GM21717 (cell line): Measurements from ENCODE around the gene INKA2.

Source experiments
- ATAC-seq: cut with Tn5 transposase; IDR thresholded peaks from one replicate; pipeline ENCODE4 v1.9.1; 2021; ENCODE audit warnings: mild to moderate bottlenecking, moderate library complexity; ENCODE audit not compliant: unreplicated experiment

Gene INKA2

DNA sequence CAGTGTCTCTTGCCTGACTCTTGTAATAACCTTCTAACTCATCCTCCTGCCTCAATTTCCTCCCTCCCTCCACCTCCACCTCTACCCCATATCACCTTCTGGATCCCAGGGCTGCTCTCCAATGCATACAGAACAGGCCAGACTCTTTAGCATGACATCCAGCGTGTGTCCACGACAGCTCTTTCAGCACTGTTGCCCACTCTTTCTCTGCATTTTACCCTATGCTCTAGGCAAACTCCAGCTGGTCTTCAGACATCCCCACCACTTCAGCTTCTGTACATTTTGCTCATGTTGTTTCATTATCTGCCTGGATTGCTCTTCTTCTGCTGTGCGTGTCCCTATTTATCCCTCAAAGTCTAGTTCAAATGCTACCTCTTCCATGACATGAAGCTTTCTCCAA lies 4.8 kb downstream of the INKA2 start:
- ATAC-seq, result no peak

DNA sequence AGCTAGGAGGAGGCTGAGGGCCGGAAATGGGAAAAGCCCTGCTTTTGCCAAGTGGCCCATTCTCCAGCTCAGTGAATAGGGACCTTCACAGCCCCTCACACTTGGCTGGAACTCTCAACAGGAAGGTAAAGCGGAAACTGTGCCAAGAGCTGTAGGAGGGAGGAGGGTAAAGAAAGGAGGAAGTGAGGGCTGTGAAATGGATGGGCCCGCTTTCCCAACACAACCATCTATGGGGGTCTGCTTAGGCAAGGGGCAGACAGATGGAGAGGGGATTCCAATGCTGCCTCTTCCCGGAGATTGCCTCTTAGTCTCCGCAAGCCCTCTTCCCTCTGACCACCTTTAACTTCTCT lies 5.2 kb downstream of the INKA2 start:
- no peak for ATAC-seq

DNA sequence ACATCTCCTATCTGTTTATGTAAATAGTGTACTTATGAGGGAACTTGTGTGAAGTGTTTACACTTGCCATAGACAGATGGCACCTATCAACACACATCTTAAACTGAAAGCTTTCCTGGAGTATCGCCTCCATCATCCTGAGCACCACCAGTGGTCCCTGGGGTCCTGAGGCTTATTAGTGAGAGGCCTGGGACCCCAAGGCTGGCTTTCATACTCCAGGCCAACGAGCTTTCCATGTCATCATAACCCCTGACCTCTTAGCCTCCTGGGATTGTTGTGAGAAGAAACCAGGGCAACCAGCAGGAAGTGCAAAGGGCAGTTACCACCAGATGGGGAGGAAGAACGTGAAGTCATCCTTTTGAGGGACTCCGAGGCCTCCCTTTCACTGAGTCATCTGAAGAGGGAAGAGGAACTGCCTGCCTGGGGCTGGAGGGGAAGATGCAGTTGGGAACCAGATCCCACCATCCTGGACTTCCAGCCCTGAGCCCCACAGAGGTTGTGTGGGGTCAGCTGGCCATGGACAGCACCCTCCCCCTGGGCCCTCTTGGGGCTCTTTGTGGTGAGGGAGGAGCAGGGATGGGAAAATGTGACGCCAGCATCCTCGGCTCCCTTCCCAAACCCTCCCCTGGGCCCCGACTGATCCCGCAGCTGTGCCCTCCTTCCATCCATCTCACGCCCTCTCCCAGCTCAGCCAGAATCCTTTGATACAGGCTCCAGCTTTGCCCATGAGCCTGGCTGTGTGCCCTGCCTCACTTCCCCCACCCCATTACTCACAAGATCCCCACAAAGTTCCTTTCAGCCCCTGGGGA lies 5.8 kb downstream of the INKA2 start:
- no peak for ATAC-seq

DNA sequence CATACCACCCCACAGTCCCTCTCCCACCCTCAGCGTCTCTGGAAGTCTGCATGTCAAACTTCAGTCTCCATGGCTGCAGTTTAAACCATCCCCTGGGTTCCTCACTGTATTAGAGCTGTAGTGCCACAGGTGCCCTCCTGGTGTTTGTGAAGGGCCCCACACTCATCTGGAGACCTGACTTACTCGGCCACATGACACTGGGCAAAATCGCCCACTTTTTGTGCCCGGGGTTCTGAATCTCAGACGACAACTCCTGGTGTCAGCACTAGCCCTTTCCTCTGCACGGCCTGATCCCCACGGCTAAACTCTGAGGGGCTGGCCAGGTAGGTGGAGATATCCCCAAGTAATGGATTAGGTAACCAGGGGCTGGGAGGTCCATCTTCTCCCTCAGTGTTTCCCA lies 6.5 kb downstream of the INKA2 start:
- ATAC-seq, result no peak

DNA sequence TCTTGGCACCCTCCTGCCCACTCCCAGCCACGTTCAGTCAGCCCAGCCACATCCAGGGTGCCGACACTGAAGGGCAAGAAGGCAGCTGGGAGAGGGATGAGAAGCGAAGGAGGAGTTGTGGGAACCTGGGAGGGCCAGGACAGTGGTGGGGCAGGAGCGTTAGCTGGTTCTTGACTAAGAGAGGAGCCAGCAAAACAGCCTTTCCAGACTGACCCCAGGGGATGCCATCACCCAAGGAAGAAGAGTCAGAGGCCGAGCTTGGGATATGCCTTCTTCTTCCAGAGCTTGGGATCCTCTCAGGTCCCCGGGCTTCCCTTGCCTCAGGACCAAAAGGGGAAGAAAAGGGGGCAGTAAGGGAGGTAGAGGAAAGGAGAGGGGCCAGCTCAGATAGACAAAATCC lies 7.2 kb downstream of the INKA2 start:
- no peak for ATAC-seq

DNA sequence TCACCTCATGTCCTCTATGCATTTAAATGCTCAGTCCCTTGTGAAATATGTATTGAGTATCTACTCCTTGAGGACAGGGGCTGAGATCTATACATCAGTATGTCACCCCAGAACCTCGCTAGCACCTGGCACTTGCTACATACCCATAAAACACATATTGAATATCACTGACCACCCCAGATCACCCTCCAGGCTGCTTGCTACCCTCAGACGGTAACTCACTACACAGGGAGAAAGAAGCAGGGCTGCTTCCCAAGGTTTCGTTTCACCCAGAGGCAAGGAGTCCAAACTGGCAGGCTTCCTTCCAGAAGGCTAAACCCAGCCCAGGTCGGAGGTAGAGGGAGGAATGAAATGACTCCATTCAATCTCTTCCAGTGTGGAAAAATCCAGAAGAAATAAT lies 8.5 kb downstream of the INKA2 start:
- no peak for ATAC-seq

DNA sequence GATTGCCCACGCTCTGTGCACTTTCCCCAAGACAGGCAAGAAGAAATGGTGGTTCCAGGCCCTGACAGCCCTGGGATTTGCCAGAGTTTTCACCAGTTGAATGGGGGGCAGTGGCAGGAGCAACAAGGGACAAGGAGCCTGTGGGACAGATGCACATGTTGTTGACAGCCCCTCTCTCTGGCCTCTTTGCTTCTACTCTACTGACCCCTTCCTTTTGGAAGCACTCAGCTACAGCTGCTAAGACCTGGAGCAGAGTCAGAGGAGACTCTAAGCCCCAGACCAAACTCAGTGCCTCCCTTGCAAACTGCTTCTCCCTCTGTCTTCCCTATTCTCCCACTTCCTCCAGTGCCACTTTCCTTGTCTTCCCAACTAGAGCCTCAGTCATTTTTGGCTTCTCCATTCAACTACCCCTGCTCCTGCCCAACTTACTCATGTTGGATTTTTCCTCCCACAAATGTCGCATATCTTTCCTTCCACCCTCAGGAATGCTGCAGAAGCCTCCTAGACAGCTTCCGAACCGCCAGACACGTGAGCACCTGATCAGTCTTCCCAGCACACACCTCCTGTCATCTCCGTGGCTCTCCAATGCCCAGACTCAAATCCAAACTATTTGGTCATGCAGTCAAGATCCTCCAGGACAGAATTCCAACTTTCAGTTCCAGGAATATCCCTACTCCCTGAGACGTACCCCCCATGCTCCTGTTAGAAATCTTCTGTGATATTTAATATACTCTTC lies 9.1 kb downstream of the INKA2 start:
- no peak for ATAC-seq

DNA sequence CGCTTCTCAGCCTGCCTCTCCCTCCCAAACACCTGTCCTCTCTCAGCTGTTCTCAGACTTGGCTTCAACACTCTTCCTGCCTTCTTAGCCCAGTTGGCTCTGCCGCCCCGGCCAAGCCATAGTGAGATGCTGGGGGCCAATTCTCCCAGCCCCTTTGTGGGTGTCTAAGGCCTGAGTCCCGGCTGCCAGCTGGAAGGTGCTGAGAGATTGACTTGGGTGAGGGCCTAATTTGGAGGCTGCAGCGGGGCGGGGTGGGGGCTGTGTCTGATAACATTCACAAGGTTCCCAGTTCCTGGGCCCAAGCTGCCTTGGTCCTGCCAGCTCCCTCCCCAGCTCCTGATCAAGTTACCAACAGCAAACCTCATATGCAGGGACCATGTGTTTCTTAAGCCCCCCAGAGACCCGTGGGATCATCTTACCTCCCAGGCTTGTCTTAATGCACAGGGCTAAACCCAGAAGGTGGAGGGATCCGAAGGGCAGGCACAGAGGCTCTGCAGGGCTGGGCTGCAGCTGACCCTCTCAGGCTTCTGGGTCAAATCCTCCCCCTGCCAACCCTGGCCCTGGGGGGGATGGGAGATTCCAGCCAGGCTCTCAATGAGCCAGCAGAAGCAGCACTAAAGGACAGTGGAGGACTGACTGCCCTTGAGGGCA lies 9.8 kb downstream of the INKA2 start:
- no peak for ATAC-seq

DNA sequence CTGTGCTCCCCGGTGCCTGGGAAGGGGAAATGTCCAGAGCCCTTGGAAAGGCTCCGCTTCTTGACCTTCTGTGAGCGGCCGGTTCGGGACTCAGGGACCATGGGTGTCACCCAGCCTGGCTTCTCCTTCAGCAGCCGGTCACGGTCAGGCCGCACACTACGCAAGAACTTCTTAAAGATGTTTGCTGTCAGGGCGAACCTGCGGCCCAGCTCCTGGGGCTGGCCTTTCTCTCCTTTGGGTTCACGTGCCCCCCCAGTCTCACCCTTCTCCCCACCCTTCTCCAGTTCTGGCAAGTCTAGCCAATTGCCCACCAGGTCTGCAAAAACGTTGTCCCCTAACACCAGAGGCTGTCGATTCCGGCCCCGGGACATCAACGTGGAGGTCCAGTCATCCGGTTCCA lies 12.1 kb downstream of the INKA2 start:
- ATAC-seq, result no peak

DNA sequence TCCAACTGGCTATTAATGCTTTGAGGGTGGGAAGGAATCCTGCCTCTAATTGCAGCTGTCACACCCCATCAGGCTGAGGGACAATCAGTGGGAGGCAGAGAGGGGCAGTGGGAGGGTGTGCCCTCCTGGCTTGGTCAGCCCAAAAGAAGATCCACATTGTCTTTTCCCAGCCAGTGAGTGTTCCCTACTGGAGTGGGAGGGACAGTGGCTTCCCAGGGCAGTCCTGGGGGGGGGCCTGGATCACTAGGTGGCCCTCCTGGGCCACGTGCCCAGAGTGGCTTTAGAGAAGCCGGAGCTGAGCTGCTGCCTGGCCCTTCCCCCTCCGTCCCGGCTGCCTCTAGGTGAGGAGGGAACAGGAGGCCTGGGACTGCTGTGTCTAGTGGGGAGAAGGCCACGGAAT lies 14.0 kb downstream of the INKA2 start:
- no peak for ATAC-seq

DNA sequence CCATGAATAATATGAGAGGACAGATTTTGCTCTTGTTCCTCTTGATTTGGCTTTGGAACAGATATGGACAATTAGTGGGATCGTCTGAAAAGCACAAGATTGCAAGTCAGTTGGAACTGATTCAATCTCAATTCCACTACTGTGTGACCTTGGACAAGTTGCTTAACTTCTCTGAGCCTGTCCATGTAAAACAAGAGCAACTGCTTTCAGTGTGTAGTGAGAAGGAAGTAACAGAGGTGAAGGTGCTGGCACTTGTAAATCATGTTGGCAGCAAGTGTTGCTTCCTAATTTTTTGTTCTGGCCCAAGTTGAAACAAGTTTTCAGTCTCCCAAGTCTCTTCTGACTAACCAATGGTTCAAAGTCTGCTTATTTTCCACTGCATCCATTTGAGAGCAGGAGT lies 15.3 kb downstream of the INKA2 start:
- ATAC-seq, result no peak

DNA sequence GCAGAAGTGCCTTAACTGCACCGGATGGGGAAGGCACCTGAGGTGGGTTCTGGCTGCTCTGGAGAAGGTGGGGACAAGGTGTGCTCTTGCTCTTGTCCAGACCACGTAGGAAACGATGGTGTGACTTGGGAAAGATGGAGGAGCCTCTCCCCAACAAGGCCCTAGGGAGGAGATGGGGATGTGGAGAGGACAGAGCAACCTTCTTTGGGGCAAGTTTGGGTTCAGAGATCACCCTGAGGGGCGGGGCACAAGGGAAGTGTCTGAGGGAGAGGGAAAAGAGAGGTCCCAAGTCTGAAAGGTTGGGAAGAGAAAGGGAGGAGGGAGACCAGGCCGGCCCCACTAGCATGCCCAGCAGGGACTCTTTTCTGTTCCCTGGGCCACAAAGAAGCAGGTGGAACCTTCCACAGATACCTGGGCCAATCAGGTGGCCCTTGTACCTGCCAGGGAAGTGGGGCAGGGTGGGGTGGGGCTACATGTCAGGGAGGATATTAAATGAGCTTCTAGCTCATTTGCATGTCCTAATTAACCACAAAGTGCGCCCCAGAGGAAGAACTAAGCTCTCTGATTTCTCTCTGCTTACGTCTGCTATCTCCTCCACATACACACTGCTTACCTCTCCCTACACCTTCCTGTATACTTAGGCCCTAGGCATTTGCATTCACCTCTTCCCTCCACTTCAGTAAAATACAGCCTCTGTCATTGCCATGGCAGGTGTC lies 15.9 kb downstream of the INKA2 start:
- no peak for ATAC-seq

DNA sequence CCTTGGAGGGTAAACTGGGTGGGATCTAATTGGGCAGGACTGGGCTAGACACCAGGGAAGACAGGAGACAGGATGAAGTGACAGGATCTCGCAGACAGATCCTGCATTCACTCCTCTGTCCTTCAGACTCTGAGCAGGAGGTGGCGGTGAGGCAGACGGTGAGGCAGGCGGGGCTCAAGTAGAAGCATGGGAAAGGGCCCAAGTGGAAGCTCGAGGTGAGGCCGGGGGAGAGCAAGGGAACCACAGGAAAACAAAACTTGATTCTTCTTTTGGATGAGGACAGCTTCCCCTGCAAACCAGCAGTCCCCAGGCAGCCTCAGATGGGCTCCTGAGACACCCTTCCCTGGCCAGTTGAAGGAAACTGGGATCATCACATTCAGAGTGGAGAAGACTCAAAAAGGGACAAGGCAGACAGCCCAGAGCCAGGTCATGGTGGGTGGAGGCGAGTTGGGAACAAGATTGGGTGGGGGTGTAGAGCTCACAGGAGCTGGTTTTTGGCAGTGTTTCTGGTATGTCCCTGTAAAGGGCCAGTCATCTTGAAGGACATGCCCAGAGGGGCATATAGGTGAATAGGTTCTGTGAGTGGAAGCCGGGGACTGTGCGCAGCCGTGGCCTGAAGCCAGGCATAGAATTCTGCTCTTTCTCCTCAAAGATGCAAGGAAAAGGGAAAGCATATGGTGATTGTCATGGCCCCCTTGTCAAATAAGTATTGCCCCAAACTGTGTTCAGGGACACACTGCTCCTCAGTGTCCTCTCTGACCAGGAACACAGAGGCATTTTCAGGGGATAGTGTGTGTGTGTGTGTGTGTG lies 18.0 kb downstream of the INKA2 start:
- ATAC-seq, result no peak

DNA sequence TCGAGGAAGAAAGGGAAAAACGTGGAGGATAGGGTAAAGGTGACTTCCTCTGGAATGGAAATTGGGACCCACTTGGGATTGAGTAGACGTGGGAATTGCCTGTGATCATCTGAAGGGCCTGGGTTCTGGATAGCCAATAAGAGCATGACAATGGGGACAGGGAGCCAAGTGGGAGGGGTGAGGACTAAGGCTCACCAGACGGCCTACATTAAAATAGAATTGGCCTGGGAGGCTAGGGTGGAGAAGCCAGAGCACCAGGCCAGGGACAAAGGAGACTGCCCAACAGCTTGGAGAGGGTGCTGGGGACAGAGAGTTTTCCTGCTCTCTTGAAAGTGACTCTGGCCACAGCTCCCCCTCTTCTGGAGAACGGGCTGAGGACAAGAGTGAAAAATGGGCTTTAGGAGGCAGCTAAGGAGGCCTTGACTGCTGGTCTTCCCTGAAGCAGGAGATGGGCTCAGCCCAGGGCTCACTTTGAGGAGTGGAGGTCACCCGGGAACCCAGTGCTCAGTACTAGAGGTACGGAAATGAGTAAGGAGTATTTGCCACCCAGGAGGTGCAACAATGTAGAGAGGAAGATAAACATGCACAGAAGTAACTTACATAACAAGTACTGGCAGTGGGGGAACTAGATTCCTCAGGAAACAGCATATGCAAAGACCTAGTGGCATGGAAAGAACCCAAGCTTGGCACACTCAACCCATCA lies 18.8 kb downstream of the INKA2 start:
- no peak for ATAC-seq

DNA sequence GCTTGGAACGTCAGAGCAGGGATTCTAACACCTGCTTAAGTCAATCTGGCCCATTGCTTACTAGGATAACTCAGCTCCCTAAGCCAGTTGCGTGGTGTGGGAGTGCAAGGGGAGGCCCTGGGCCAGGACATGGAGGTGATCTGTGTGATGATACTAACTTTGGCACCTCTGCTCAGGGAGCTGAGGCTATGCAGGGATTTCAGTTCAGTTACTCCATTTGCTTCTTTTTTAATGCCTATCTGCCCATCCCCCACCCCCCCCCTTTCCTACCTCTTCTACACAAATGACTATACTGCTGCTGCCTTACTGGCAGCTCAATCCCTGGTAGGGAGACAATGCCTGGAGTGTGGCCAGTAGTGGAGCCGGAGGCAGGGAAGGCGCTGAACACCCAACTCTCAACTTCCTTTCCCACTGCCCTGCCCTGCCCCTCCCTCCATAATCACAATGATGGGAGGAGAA lies 19.5 kb downstream of the INKA2 start:
- ATAC-seq, result no peak

DNA sequence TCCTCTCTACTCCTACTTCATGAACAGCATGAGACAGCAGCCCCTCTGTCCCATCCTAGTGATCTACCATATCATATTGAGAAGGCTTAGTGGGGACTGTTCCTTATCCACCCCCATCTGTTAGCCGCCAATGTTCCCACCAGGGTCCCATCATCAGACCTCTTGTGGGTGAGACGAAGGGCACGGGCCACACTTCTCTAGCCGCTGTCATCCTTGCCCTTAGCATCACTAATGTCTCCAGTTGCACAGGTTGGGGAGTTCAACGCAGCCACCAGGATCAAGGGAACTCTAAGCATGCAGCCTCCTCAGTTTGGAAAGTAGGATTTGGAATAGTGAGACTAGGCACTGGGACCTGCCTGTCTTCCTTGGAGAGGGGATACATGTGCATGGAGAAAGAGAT lies 20.1 kb downstream of the INKA2 start:
- ATAC-seq, result no peak

DNA sequence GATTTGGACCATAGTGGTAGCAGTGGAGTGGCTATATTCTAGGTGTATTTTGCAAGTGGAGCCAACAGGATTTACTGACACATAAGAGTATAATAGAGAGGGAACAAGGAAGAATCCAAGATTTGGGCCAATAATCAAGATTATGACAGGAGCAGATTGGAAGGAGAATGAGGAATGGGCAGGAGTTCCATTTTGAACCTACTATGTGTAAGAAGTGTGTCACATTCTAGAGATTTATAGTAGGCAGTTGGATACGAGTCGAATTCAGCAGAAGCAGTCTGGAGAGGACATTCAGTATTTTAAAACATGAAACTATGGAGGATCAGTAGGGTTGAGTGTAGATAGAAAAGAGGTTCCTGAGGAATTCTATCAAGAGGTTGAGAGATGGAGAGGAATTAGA lies 21.7 kb downstream of the INKA2 start:
- no peak for ATAC-seq

DNA sequence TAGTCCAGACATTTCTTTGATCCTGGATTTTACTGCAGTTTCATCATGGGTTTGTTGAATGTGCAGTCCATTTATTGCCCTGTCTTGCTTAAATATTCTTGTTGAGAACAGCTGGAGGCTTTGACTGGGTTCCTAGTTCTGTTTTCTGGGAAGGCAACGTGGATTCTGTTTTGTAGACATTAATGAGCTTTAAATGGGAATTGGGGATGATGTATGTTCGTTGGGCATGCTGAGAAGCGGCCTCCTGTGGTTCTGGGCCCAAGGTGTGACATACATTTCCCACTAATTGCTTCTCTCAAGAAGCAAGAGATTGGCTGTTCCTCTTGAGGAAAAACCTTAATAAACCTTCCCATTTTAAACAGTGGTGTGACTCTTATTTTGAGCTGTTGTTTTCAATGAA lies 22.9 kb downstream of the INKA2 start:
- no peak for ATAC-seq

DNA sequence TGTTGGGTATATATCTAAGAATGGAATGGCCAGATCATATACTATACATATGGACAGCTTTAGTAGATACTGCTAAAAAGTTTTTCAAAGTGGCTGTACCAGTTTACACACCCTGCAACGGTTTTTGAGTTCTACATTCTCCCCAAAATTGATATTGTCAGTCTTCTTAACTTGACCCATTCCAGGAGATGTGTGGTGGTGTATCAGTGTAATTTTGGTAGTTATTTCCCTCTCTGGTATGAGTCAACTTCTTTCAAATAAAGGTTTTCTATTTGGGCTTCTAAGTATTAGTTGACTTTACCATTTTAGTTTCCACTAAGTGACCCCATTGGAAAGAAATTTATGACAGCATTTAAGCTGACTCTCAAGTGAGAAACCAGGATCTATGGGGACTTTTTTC lies 29.2 kb downstream of the INKA2 start:
- ATAC-seq, result no peak

DNA sequence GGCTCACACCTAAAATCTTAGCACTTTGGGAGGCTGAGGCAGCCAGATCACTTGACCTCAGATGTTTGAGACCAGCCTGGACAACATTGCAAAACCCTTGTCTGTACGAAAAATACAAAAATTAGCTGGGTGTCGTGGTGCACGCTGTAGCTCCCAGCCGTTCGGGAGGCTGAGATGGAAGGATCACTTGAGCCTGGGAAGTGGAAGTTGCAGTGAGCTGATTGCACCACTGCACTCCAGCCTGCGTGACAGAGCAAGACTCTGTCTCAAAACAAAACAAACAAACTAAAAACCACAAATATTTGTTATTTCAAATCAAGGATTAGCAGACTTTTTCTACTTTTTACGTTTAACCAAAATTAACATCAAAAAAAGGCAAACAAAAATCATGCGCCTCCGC lies 31.3 kb downstream of the INKA2 start:
- ATAC-seq, result no peak
